Glomerular endothelial cell (primary cell): ENCODE data around the gene AKTIP. TPM values are rescaled to one million over a fixed set of nuclear protein-coding genes. Genes with fewer than 3 reads are reported as not detected.
"Not testable (repeated sequence)": the region's sequence is repeated elsewhere in the genome, so short reads cannot be mapped to it uniquely, and the experiment has no call there.

Experiments used
- DNase-seq: peaks from one replicate; pipeline ENCODE4 v3.0.0-alpha.2; 2011; ENCODE audit warnings: low read depth, low spot score; ENCODE audit errors: extremely low read depth
- total RNA-seq: library from RNA; depleted of rRNA; stranded (reverse); fragments of >200 nt; gene quantifications from 2 replicates; pipeline ENCODE4 v1.2.3, GENCODE V29; 2015

AKTIP gene
- total RNA-seq, 1 donor from 2014 or later = 39.9 TPM

DNA sequence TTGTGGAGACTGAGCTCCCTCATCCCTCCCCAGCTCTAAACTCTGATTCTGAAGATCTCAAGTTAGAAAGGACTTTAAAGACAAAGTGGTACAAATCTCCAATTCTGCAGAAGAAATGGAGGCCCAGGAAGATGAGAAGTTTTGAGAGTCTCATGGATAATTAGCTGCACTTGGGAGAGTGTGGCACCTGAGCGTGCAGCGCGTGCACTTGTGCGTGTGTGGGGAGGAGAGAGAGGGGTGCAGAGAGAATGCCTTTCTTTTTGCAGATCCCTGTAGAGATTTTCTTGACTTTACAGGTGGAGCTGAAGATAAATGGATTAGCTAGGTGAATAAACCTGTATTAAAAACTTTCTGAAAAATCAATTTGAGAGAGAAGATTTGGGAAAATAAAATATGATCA lies 14.8 kb upstream of the AKTIP start:
- DNase-seq = no peak

DNA sequence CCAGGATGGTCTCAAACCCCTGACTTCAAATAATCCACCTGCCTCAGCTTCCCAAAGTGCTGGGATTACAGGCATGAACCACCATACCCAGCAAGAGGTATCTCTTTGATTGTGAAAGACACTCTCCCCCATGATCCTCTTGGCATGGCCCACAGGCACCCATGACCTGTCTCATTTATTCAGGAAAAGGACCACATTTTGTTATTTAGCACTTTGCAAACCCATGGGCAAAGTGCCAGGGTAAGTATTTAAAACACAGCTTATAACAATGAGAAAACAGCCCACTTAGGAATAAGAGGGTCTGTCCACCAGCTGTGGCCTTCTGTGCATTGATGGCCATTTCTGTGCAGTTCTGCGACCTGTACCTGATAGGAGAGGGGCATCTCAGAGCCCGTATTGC lies 12.8 kb upstream of the AKTIP start:
- no peak for DNase-seq

DNA sequence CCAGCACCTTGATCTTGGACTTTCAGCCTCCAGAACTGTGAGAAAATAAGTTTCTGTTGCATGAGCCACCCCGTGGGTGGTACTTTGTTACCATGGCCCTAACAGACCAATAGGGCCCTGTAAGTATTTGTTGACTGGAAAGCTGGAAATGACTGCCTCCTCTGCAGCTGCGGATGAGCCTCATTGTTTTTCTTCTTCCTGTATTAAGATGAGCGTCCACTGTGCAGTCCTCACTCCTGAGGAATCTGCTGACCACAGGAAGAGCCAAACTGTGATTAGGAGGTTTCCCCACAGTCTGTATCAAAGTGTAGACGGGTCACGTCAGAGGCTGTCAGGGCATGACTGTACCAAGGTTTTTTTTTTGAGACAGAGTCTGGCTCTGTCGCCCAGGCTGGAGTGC lies 12.2 kb upstream of the AKTIP start:
- DNase-seq = peak; percentile 95

DNA sequence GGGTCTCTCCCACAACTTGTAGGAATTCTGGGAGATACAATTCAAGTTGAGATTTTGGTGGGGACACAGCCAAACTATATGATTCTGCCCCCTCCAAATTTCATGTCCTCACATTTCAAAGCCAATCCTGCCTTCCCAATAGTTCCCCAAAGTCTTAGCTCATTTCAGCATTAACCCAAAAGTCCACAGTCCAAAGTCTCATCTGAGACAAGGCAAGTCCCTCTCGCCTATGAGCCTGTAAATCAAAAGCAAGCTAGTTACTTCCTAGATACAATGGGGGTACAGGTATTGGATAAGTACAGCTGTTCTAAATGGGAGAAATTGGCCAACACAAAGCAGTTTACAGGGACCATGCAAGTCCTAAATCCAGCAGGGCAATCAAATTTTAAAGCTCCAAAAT lies 9.8 kb upstream of the AKTIP start:
- not testable (repeated sequence) for DNase-seq

DNA sequence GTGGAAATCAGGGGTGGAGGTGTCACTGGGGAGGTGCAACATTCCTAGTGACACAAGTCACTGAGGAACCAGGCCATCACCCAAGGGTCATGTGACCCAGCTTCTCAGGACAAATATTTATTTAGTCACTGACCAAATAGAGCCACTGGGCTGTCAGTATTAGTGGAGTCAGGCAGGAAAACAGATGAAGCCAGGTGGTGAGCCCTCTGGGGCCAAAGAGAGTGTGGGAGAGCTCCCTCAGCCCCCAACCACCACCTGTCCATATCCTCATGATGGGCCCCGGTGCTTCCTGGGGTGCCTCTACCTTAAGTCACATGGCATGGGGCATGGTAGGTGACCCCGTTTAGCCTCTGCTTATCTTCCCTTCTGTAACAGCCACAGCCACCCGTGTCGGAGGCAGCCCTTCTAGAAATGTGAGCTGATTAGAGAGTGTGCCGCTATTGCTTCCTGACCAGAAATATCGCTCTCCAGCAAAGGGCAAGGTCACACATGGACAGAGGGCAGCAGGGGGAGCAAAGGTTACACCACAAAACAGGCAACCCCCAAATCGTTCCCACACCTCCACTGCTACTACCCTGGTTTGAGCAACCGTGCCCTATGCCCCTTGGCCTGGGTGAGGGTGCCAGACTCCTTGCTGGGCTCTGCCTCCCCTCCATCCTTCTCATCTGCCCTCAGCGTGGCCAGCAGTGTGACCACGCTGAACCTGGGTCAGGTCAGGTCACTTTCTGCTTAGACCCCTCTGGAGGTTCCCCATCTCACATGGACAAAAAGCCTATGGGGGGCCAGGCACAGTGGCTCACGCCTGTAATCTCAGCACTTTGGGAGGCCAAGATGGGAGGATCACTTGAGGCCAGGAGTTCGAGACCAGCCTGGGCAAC lies 8.6 kb upstream of the AKTIP start:
- no peak for DNase-seq

DNA sequence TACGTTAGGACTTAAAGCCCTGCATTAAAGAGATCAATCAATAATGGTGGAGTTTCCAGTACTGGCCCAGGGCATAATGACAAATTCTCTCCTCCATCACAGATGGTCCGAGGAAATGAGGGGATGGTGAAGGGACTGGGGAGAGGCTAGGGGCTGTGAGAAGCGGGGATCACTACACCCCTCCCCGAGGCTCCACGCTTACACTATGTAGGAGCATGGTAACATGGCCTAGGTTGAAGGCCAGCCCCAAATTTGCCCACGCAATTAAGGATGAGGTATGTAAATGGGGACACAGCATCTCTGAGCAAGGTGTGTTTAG lies 8.0 kb upstream of the AKTIP start:
- DNase-seq = no peak

DNA sequence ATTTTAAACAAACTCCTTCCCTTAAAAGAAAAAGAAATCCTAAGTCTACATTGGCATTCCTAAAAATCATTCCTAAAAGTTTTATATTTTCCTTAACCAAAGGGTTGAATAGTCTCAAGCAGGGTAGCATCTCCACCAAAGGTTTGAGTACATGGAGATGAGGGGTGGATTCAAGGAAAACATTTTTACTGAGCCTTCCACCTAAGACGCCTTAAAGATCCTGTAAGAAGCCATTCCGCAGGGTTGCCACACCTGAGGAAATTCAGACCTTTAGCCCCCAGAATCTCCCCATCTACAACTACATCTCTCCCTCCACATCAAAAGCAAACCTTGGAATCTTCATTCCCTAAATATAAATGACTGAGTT lies 7.7 kb upstream of the AKTIP start:
- no peak for DNase-seq

DNA sequence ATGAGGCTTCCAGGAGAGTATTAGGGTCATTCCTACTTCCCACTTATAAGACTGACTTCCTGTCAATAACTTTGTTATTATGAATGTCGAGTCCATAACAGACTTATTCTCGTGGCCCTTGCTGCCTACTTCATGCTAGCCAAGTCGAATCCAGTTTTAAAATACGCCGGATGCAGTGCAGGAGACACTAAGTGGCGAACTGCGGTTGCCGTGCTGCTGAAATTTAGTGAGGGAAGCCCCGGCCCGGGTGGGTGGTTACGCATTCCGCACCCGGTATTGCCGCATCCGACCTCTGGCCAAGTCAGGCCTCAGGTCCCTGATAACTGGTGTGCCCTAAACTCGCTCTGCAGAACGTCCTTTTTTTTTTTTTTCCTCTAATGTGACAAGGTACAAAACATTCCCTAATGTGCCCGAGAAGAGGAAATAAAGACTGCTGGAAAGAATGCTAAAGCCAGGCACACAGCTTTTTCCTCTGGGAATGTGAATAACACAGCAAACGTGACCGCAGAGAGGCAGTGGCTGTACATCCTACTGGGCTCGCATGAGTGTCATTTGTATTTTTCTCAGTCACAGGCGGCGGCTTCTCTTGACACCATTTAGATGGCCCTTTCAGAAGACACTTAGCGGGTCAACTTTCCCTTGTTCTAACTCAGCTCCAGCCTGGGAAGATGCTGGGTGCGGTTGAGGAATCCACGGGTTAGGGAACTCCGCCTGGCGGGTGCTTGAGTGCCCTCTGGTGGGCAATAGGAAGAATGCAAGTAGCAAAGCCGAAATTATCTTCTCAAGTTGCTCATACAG lies 7.1 kb upstream of the AKTIP start:
- DNase-seq = no peak

DNA sequence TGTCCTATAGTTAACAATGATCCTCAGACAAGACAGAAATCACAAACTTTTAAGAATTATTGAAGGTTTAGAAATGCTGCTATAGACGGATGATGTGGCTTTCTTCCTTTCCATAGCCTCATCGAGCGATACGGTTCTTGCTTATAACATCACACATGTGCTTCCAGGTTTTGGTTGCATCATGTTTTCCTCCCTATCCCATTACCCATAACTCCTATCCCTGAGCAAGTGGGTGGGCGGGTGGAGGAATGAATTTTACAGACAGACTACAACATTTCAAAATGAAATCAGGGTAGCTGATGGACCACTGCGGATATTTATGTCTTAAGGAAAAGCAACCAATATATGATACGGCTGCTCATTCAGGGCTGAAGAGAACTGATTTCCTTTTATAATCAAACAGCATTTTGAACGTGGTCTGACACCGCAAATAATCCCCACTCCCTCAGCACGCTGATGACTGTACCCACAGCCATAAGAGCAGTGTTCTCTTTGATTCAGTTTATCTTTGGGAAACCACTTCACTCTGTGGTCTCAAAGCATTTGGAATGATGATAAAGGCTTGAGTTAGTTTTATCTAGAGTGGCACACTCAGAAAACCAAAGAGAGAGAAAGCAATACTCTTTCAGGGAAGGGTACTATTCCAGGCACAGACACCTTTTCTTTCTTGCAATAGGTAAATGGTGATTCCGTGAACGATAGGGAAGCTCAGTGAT lies 4.6 kb upstream of the AKTIP start:
- no peak for DNase-seq

DNA sequence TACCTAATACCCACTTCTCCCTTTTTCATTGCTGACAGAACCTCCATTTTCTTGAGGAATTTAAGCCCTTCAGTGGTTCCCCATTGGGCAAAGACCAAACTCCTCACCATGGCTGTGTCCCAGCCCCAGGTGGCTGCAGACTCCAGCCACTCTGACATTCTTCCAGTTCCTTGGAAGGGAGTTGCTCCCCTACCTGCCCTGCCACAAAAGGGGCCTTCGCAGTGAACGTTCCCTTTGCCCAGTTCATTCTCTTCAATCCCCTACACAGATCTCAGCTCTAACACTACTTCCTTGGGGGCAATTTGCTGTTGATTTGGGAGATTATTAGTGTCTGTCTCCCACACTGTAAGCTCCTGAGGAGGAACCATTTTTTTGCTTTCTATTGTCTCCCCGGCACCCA lies 3.2 kb upstream of the AKTIP start:
- no peak for DNase-seq

DNA sequence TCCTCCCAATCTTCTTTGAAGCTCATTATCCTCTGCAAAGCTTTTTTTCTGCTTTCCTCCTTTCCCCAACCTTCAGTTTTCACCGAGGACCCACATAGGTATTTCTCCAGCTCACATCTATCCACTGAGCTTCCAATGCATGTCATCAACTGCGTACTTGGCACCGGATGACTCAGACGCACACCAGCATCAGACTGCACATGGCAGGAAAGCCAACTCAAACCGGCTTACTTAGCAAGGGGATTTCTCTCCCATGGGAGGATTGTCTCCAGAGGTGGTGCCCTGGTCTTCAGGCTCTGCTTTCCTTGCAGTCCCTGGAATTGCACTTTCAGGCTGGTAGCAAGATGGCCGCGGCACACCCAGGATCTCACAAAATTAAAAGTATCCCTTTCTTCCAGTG lies 1.7 kb upstream of the AKTIP start:
- peak; percentile 87 for DNase-seq

DNA sequence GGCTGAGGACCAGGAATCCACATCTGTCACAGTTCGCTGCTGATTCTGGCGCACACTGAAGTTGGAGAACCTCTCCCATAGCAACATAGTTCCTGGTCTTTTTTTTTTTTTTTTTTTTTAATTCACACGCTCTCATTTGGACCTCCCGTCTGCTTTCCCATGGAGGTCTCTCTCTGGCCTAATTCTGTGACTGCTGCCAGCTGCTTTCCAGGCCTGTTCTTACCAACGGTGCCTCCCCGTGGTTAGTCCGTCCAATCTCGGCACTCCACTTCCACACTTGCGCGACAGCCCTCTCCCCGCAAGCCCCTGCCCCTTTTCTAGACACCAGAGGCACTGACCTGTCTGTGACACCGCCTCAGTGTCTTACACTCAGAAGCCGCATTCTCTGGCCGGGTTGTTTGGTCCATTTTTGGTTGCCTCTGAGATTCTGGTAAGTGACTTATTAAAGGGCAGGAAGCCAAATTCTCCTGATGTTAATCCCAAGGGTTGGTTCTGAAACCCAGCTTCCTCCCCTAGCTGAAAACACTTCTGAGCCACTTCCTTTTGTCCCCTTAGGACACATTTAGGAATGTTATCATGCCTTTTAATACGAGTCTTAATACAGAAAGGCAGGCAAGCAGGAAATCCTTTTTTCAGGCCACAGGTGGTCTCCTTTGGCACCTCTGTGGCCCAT lies 1.1 kb upstream of the AKTIP start:
- DNase-seq = peak; percentile 65

DNA sequence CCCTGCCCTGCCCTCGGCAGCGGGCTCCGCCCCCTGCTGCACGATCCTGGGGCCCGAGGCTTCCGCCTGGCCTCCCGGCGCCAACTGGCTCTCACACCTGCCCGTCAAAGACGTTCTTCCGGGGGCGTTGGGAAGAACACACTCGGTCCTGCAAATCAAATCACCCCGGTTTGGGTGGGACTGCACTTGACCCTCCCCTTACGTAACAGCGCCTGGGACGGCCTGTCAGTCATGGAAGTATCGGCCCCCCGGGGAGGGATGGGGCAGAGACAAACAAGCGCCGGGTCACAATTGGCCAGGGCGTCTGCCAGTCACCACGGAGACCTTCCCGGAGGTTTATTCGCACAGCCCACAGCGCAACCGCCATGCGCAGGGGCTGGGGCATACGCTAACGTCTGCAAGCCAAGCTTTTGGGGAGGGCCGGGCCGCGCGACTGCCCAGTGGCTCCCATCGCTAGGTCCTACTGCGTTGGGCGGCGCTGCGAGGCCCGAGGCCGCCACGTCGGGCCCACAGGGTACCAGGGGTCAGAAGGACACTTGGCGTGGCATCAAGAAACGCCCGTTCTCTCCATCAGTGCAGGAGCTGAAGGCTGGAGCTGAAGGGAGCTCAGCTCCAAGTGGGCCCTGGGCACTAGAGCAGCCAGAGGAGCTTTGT lies 388 bp upstream of the AKTIP start:
- peak; percentile 96 for DNase-seq

DNA sequence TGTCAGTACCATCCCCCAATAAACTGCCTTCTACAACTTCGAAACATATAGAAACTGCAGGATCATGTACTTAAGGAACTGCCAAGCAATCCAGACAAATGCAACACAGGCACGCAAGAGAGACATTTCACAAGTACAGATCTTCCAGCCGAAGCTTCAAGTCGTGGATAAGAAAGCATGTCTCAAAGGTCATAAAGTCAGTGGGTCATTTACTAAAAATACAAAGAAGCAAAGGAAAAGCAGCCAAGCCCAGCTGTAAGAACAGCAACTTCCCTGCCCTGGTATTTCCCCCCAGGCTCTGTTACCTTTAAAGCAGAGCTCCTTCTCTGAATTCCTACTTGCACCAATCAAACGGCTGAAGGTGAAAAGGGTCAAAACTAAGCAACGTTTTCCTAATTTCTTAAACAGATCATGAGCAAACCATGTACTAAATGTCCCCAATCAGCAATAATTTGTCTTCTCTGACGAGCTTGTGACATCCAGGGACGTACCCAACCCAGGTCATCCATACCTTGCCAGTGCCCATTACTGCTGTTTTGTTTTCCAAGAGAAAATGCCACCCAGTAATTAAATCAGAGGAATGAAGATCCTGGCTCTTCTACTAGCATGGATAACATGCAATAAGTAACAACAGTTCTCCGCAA lies 1.7 kb downstream of the AKTIP start:
- DNase-seq = no peak

DNA sequence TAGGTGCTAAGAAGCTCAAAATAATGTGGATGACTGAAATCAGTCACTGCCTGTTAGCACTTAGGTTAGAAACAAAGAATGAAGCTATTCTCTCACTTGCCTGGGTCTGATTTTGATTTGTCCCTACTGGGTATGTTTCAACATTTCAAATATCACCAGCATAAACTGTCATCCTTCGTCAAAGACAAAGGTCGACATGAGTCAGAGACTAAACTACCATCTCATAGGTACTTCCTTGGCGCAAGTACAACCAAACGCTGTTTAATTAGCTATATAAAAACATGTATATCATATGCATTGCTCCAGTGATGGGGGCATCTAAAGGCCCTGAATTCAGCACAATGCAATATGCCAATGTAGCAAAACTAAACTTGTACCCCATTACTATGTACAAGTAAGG lies 4.0 kb downstream of the AKTIP start:
- no peak for DNase-seq

DNA sequence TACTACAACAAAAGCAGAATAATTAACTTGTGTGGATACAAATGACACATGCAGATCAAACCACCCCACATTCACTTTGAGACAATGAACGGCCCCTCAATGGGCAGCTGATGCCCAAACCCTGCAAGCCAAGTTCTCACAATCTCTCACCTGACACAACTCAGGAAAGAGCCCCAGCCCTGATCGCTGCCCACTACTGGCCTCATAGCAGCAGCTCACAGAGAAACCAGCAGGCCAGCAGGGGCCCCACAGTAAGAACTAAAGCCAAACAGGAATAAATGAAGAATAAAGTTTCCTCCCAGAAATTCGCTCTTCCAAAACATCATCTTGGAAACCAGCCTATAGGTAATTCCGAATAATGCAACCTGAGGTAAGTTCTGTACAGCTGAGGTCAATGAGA lies 7.7 kb downstream of the AKTIP start:
- no peak for DNase-seq

DNA sequence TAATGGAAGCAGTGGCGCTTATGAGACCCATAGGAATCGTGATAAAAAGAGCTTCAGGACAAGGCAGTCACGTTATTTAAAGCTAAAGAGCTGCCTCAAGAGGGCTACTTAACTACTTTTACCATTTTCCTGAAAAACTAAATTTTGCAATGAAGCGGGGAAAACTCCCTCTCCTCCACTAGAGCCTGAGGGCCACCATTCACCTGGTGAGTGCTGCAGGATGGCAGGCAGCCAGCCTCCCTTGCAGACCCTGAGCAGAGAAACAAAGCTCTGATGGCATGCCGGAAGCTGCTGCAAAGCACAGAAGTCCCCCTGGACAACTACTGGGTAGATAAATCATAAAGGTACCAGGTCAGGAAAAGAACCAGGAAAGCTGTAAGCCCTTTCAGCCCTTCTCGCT lies 8.4 kb downstream of the AKTIP start:
- no peak for DNase-seq

DNA sequence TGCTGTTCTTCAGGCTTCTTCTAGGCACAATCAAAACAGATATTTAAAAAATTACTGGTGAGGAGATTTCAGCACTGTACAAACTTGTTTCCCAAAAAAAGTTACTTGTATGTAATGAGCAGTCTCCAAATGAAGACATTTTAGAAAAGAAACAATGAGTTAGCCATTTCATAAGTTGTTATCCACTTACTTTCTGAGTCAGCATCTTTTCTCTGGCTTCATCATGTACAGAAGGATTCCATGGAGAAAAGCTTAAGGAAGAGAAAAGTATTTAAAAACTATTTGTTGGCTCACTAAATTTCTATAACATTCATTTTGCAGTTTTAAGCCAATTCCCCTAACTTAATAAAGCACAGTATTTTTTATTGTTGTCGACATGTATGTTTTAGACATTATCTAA lies 10.5 kb downstream of the AKTIP start:
- DNase-seq = no peak

DNA sequence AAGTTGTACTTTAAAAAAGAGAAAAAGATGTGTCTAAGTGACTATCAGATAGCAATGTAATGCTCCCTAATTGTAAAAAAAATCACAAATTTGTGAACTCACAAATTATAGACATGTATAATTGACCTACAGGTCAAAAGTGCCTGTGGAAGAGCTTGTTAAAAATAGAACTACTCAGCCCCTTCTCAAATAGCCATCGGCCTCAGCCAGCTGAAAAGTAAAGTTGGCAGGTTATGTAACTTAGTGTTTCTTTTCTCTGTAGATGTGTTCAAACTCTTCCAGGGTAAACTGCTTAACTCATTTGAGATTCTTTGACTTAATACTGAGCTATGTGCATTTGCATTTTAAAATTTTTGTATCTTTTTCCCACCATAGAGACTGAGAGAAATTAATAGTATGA lies 13.3 kb downstream of the AKTIP start:
- DNase-seq = no peak

DNA sequence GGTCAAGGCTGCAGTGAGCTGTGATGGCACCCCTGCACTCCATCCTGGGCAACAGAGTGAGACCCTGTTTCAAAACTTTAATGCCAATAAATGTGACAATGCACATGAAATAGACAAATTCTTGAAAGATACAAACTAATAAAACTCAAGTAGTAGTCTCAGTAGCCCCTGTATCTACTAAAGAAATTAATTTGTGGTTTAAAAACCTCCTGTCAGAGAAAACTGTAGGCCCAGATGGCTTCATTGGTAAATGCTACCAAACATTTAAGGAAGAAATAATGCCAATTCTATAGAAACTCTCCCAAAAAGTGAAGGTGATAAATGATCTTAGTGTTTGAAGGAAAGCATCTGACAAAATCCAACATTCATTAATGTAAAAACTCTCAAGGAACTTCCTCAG lies 16.8 kb downstream of the AKTIP start:
- DNase-seq = no peak
